Measurements from ENCODE around the gene SLC10A7.
A peak's percentile ranks its signal among the peaks of the same experiment; 100 is the strongest.

The SLC10A7 gene, protein sequence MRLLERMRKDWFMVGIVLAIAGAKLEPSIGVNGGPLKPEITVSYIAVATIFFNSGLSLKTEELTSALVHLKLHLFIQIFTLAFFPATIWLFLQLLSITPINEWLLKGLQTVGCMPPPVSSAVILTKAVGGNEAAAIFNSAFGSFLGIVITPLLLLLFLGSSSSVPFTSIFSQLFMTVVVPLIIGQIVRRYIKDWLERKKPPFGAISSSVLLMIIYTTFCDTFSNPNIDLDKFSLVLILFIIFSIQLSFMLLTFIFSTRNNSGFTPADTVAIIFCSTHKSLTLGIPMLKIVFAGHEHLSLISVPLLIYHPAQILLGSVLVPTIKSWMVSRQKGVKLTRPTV
- total RNA-seq: 23.8 reads per million, percentile 51 among the genes with 10 or more reads in this experiment

GRCh38 chr4:146521541-146522097 is at the start of gene SLC10A7:
SLC10A7 (minus strand) TSS chr4:146521940; CDS start chr4:146521717, 223 bp downstream.
- peak; percentile 59 for DNase-seq

- no peak for DNase-seq
Measured at GRCh38 chr4:146567396-146567795, 45.7 kb upstream of the SLC10A7 start.

DNA sequence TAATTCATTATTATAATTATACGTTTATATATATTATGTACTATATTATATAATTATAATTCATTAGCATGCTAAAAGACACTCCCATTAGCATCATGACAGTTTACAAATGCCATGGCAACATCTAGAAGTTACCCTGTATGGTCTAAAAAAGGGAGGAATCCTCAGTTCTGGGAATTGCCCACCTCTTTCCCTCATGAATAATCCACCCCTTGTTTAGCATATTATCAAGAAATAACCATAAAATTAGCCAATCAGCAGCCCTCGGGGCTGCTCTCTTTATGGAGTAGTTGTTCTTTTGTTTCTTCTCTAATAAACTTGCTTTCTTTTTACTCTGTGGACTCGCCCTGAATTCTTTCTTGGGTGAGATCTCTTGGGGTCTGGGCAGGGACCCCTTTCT is 42.8 kb upstream of the SLC10A7 start:
- no peak for DNase-seq

DNA sequence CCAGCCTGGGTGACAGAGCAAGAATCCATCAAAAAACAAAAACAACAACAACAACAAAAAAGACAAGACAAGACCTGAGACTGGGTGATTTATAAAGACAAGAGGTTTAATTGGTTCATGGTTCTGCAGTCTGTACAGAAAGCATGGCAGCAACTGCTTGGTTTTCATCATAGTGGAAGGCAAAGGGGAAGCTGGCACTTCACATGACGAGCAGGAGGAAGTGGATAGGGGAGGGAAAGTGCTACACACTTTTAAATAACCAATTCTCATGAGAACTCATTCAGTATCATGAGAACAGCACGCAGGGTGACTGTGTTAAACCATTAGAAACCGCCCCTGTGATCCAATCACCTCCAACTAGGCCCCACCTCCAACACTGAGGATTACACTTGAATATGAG is 28.4 kb upstream of the SLC10A7 start:
- no peak for DNase-seq

GRCh38 chr4:146548443-146548842 is 26.7 kb upstream of the SLC10A7 start:
- no peak for DNase-seq

DNA sequence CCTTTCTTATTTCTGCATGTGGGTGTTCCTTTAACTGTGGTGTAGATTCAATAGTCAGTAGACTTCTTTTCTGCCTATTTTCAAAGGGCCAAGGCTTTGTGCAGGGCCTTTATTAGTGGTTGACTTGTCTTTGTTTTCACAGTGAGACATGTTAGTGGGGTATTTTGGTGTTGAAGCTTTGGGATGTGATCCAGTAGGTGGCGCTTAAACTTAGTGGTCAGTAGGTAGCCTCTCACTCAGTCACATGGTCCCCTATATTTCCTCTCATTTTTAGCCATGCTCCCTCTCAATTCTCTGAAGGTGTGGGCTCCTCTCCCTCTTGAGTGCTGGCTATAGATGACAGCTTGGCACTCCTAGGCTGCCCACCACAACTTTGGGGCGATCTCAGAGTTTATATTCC is 23.4 kb upstream of the SLC10A7 start:
- DNase-seq: no peak

- DNase-seq: no peak
Measured at GRCh38 chr4:146534178-146534577, 12.4 kb upstream of the SLC10A7 start.

DNA sequence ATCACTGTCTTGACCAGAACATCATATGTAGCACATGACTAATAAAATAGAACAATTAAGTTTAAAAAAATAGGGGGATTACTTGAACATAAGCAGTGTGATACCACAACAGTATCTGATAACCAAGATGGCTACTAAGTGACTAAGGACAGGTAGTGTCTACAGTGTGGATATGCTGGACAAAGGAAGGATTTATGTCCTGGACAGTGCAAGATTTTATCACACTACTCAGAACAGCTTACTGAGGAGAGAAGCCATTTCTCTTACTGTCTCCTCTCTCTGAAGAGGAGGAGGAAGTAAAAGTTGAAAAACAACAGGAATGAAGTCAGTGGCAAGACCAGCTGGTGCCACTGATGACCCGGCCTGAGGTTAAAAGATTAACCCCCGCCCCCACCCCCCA is 4.0 kb upstream of the SLC10A7 start:
- no peak for DNase-seq

DNA sequence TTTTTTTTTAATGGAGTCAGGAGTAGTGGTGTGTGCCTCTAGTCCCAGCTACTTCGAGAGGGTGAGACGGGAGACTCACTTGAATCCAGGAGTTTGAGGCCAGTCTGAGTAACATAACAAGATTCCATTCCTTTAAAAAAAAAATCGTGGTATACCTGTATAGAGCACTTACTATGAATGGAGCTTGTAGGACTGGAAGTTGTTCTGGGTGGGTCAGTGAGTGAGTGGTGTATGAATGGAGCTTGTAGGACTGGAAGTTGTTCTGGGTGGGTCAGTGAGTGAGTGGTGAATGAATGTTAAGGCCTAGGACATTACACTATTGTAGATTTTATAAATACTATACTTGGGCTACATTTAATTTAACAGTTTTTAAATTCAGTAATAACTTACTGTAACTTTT is 2.9 kb upstream of the SLC10A7 start:
- no peak for DNase-seq

GRCh38 chr4:146522869-146523205 is 1.1 kb upstream of the SLC10A7 start:
- no peak for DNase-seq

DNA sequence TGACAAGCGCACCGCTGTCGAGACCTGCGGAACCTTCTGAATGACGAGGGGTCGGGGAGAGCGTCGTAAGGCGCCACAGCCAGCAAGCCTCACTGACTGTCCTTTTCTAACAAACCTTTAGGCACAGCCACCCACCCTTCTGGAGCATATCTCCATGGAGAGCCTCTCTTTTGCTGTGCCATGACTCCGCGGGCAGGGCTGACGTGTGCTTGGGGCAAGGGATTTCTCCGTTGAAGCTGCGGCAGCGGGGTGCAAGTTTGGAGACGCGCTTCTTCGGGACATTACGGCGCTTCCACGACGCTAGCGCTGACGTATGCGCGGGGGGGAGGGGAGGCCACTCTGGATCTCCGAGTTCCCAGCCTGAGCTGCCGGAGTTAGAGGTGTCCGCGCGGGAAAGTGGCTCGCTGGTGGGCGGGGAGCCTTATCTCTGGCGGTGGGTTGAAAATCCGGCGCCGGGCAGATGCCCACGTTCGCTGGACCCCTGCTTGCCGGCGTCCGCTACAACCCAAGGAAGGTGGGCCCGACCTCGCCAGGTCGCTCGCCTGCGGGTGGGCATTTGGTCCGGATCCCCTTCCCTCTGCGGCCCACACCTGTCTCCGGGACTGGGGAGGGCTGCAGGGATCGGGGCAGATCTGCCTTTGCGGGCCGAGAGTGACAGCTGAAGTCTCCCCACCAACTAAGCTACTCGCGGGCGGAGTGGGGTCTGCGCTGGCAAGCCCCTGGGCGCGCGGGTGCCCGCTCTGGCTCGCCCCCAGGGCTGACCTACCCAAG is 543 bp upstream of the SLC10A7 start:
- peak; percentile 74 for DNase-seq

DNA sequence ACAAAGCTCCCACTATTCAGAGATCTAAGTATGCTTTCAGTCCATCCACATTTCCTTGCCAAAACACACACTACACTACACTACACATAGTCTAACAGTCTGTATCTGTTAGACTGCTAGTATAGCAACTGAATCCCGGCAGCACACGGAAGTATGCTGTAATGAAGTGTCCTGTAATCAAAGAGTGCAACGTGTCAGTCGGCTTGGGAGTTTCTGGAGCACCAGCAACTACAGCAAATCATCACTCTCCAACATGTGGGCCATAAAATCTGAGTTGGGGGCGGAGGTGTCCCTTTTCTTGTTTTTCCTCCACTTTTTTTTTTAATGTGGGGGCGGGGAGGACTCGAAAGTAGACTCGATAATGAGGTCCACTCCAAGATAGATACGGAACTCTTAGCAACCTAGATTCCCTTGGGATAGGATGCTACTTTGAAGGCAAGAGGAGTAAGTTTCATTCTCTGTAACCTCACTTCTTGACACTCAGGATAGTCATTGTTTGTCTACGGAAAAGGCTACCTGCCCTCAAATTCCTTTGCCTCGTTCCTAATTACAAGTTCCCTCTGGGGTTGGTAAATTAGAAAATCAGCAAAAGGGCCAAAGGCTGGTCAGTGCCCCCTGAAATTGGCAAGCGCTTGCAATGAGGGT is 722 bp downstream of the SLC10A7 start:
- DNase-seq: peak; percentile 12

GRCh38 chr4:146514651-146515357 is 6.9 kb downstream of the SLC10A7 start:
- no peak for DNase-seq

GRCh38 chr4:146513548-146513947 is 8.2 kb downstream of the SLC10A7 start:
- DNase-seq: no peak

GRCh38 chr4:146511381-146511780 is 10.4 kb downstream of the SLC10A7 start:
- DNase-seq: no peak

- no peak for DNase-seq
Measured at GRCh38 chr4:146510942-146511341, 10.8 kb downstream of the SLC10A7 start.

DNA sequence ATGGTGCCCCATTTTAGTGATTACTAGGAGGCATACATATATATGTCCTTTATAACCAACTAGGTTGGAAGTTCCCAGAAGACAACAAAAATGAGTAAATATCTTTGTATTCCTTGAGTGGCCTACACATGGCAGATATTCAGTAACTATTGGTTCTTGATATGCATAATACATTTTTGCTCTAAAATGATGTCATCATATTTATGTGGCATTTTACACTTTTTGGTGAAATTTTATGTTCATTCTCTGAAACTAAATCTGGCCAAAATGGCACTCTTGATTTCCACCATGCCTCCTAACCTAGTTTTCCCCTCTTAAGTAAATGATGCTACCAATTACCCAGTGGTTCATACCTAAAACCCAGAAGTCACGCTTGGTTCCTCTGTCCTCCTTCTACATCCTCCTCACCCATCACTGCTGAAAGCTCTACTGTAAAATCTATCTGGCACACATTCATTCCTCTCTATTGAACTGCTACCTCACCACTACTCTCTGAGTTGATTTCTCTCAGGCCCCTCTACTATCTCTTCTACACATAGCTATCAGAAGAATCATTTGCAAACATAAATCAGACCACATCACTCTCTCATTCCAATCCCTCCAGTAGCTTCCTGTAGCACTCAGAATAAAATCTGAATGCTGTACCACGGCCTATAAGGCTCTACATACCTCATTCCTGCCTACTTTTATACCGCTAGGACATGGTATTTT is 13.4 kb downstream of the SLC10A7 start:
- no peak for DNase-seq

DNA sequence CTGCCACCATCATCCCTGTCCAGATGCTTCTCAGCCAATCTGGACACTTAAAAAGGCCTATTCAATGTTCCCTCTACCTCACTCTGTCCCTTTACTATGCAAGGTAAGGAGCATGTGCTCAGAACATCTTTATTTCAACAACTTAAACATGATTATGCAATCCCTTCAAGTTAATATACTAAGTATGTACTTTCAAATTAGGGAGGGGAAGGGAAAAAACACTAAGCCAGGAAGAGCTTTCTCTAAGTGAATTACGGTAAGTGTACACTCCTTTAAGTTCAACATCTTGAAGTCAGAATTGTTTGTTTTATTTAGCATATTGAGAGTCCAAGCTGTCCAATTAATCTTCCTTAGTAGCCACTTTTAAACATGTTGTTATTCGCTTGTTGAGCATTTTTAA is 14.1 kb downstream of the SLC10A7 start:
- no peak for DNase-seq

GRCh38 chr4:146506272-146506671 is 15.5 kb downstream of the SLC10A7 start:
- no peak for DNase-seq

DNA sequence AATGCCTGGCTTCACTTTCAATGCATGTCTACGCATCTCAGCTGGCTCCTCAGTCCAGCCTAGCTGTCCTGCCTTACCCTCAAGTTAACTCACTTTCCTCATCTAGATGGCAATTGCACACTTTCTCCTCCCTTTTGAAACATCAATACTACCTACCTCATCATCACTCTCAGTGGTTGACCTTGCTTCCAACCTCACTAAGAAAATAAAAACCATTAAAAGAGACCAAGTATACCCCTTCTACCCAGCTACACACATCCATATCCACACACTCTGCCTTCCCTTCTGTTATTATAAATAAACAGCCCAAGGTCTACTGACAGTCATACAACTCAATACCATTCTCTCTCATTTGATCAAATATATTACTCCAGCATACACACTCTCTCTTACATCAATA is 21.5 kb downstream of the SLC10A7 start:
- DNase-seq: no peak

DNA sequence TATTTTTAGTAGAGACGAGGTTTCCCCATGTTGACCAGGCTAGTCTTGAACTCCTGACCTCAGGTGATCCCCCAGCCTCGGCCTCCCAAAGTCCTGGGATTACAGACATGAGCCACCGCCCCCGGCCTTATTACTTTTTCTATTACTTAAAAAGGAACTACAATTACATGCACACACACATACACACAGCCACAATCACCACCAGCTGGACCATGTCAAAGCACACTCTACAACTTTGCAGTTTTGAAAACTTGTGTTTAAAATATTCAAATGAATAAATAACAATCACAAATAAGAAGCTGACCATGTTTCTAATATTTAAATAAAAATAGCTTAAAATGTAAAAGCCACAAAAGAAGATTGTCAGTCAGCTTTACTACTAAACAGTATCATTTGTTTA is 23.4 kb downstream of the SLC10A7 start:
- DNase-seq: no peak

DNA sequence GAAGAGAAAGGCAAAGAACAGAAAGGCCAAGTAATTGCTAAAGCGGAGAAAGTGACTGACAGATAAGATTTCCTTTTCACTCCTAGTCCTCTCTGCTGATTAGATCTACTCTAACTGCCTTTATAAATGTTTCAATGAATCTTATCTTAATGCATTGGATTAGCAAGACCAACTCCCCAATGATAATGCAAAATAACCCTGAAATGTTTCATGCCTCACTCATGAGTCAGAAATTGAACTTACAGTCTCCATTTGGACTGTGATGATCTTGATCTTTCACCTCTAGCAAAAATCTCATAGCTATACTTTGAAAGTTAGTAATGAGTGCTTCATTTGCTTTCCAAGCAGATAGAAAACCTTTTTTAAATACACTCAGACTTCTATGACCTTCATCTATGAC is 26.5 kb downstream of the SLC10A7 start:
- DNase-seq: no peak

Measured in effector CD4-positive, alpha-beta T cell (primary cell).